Measurements from ENCODE around the gene APEX2.
A peak's percentile ranks its signal among the peaks of the same experiment; 100 is the strongest.
"Not testable (repeated sequence)": the region's sequence is repeated elsewhere in the genome, so short reads cannot be mapped to it uniquely, and the experiment has no call there.

The APEX2 gene

DNA sequence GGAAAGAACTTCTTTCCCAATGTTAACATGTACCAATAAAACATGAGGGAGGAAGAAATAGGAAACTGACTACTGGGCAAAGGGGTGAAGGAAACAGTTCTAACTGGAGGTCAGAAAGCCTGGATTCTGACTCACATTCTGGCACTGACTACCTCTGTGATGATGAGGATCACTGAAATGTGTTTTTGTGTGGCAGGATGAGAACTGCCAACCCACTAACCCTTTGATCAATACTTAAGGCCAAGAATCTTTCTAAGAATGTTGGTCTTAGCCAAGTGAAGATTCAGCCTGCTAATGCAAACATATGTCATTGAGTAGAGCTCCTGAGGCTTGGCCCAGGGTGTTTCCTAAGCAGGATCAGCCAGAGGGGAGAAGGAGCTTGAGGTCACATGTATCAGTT is 26.0 kb downstream of the APEX2 start:
- no peak for FAIRE-seq

- FAIRE-seq: no peak
These were observed 26.7 kb downstream of the APEX2 start for GRCh38 chrX:55026840-55027239.

DNA sequence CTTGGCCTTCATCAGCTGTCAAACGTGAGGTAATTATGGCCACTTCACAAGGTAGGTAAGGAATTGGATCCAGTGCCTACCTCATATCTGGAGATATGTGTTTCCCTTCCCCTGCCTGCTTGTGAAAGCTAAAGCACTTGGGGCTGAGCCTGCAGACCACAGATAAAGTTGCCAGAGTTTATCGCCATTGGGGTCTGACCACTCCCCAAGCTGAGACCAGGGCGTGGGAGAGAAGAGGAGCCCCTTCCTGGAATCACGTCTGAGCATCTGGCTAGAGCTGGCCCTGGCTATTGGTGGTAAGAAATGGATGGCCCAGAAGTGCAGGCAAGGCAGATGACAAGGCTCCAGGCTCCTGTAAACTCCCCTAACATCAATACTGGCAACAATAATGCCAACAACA is 27.9 kb downstream of the APEX2 start:
- no peak for FAIRE-seq

DNA sequence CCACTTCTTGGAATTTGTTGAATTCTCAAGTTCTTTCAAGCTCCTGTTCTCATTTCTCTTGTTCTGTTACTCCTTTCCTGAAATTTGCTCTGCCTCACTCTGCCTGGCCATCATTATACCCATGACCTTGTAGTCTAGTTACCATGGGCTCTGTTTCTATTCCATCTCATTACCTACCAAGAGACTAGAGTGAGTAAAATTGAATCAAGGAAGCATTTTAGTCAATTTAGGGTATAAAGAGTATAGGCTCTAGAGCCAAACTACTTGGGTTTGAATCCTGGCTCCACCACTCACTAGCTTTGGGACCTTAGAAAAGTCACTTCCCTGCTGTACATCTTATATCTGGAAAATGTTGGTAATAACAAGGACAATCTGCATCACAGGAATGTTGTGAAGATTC is 28.4 kb downstream of the APEX2 start:
- FAIRE-seq: no peak

GRCh38 chrX:55029291-55029690 is 29.1 kb downstream of the APEX2 start:
- FAIRE-seq: no peak

DNA sequence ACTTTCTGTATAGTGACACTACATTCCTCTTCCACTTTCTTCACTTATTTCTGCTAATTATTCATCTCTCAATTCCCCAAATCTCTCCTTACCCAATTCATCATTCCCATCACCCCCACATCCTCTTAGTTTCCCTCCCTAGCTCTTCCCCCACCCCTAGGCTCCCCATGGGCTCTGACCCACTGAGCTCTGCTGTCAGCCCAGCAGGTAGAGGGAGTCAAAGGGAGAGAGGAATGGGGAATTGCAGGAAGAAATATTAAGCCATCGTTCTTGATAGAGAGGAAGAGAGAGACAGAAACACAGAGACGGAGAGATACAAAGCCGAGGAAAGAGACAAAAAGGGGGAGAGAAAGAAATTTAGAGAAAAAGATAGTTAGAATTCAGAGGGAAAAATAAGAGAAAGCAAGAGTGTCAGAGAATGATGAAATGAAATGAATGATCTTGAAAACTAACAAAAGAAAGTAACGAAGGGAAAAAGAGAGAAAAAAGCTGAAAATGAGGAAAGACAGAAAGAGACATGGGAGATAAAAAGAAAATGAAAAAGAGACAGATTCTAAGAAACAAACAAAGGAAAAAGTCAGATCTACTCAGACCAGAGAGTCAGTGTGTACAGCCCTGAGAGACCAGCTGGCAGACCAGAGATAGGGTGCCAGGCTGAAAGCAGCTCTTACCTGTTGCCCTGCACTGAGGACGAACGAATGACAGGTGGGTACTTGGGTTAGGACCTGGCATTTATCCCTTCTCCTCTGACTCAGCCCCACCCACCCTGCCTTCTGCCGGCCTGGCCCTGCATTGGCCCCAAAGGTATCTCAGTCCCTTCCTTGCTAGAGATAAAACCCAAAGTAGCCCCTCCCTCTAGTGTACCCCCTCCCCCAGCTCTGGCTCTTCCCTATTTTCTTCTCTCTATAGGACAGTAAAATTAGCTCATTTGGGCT is 30.4 kb downstream of the APEX2 start, which contains the start of gene ALAS2:
Gene ALAS2 (minus strand): TSS at position 707 of the 935 bp plus-strand sequence. CDS start 4,977 bp downstream, outside the sequence.
- FAIRE-seq: no peak

- FAIRE-seq: no peak
These were observed 33.3 kb downstream of the APEX2 start for GRCh38 chrX:55033429-55033828.

- FAIRE-seq: no peak
These were observed 39.3 kb downstream of the APEX2 start for GRCh38 chrX:55039471-55039870.

DNA sequence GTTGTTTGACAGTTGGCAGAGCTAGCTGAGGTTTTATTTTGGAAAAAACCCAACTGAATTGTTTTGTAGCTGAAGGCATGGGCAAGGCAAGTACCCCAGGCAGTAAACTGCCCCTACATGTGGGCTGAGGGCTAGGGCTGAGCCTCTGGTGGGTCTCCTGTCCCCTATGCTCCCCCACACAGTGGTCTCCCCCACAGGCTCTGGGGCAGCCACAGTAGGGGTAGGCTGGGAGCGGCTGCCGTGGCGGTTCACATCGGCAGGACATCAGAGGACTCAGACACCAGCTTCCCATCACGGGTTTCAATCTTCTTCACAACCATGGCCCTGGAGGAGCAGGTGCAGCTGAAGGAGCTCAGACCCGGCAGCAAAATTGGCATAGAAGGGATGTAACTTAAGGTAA is 41.4 kb downstream of the APEX2 start:
- no peak for FAIRE-seq

- FAIRE-seq: not testable (repeated sequence)
These were observed 50.4 kb downstream of the APEX2 start for GRCh38 chrX:55050599-55050998.

DNA sequence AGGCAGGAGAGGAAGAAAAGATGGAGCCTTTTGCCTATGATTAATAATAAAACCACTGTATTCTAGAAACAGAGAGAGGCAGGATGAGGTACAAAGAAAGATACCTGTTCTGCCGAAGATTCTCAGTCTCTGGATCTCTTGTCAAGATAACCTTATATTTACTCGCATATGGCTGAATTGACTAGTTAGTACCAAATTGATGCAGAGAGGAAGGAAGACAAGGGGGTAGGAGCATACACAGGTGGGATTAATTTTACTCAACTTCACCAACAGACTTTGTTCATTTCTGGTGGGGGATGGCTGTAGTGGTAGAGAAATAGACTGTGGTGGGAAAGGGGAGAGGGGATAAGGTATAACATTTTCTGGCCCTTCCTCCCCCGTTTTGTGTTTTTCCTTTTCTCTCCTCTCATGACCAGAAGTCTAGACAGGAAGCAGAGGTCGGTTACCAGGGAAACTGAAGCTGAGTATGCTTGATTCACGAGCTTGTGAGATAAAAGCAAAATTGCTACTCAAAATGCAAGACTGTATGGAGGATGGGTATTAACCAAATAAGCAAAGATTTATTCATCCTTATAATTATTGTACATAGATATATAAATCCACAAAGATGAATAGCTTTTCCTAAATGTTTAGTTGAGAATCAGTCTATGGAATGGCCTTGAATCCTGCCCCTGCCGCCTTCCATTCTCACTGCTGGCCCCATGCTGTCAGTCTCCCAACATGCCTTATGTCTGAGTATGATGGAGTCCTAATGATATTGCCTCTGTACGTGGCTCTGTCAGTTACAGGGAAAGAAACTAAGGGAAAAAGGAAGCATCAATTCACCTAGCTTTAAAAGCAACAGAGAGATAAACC is 56.9 kb downstream of the APEX2 start:
- no peak for FAIRE-seq

DNA sequence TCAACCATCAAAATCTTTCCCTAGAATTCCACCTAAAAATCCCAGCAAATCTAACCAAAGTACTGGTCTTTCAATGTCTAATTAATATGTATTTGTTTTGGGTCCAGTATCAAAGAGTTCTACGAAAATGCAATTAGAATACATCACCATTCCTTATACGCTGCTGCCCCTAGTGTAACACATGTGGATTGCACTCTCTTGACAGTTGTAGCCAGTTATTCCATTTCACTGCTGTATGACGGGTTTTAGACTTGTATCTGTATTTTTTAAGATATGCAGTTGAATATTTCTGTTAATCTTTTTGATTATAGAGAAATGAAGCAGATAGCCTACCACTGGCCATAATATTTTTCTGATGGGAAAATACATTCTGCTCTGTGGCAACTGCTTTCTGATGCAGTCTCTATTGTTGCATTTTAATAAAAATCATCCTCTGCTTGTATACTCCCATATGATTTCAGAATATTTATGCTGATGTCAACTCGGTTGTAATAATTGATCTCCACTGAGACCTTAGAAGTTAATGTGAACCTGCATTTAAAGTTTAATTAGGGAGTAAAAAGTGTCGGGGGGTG is 57.6 kb downstream of the APEX2 start:
- peak; percentile 89 for FAIRE-seq
